Activated CD4-positive, CD25-positive, alpha-beta regulatory T cell treated with anti-CD3 and anti-CD28 coated beads, Interleukin-2, amount 50 U/mL, for 24 hours (primary cell): ENCODE data around the gene BCR.
"Not testable (repeated sequence)": the region's sequence is repeated elsewhere in the genome, so short reads cannot be mapped to it uniquely, and the experiment has no call there.

Experiments used
- ATAC-seq, 2 donors: fragments of 150-1000 bp; cut with Tn5 transposase; one replicate each; pipeline ENCODE4 v1.10.0; 2021; ENCODE audit warnings: mild to moderate bottlenecking in 1 of 2, moderate library complexity in 1 of 2

BCR gene

GRCh38 chr22:23180301-23180892 lies at the start of gene BCR:
BCR (plus strand) TSS chr22:23180509; CDS start chr22:23180961, 452 bp downstream.
- peak; percentile 69 for ATAC-seq

GRCh38 chr22:23130697-23131096 lies 49.6 kb upstream of the BCR start:
- no peak for ATAC-seq

GRCh38 chr22:23131931-23132330 lies 48.4 kb upstream of the BCR start:
- ATAC-seq = no peak

- ATAC-seq = no peak
Observed at GRCh38 chr22:23132376-23133091, 47.8 kb upstream of the BCR start.

GRCh38 chr22:23133922-23134321 lies 46.4 kb upstream of the BCR start:
- ATAC-seq = no peak

GRCh38 chr22:23136991-23137390 lies 43.3 kb upstream of the BCR start:
- ATAC-seq = not testable (repeated sequence)

- no peak for ATAC-seq
Observed at GRCh38 chr22:23137468-23137867, 42.8 kb upstream of the BCR start.

GRCh38 chr22:23137905-23138561 lies 42.3 kb upstream of the BCR start:
- ATAC-seq = peak in 1 of 2 donors; percentile 7

GRCh38 chr22:23138584-23139435 lies 41.5 kb upstream of the BCR start:
- ATAC-seq = no peak

GRCh38 chr22:23140385-23140784 lies 39.9 kb upstream of the BCR start:
- ATAC-seq = no peak

- no peak for ATAC-seq
Observed at GRCh38 chr22:23142546-23143105, 37.7 kb upstream of the BCR start.

- no peak for ATAC-seq
Observed at GRCh38 chr22:23143119-23143518, 37.2 kb upstream of the BCR start.

- ATAC-seq = no peak
Observed at GRCh38 chr22:23144432-23144831, 35.9 kb upstream of the BCR start.

- ATAC-seq = peak; percentile 57 to 61
Observed at GRCh38 chr22:23144932-23145877, 35.1 kb upstream of the BCR start, which contains the start of gene RAB36. RAB36 (plus strand) TSS chr22:23145477; CDS start chr22:23146617, 1,140 bp downstream.

GRCh38 chr22:23145878-23146470 lies 34.3 kb upstream of the BCR start:
- no peak for ATAC-seq

- no peak for ATAC-seq
Observed at GRCh38 chr22:23146478-23147205, 33.7 kb upstream of the BCR start.

GRCh38 chr22:23147617-23148387 lies 32.5 kb upstream of the BCR start:
- no peak for ATAC-seq

- ATAC-seq = no peak
Observed at GRCh38 chr22:23149743-23150238, 30.5 kb upstream of the BCR start.

- no peak for ATAC-seq
Observed at GRCh38 chr22:23150762-23151161, 29.5 kb upstream of the BCR start.
